Activated CD4-positive, alpha-beta T cell treated with anti-CD3 and anti-CD28 coated beads for 24 hours (primary cell): ENCODE measurements around the gene CFLAR.
"Not testable (repeated sequence)": the region's sequence is repeated elsewhere in the genome, so short reads cannot be mapped to it uniquely, and the experiment has no call there.

ENCODE experiments used
- DNase-seq, 2 donors: peaks; one replicate each; pipeline ENCODE4 v3.0.0-alpha.2; 2020; ENCODE audit warnings: low read depth in 2 of 2

CFLAR gene

GRCh38 chr2:201116115-201116958, at the start of gene CFLAR:
CFLAR (plus strand) TSS chr2:201116164; CDS start chr2:201129866, 13,702 bp downstream.
- DNase-seq, result peak in 1 of 2 donors; percentile 71

DNA sequence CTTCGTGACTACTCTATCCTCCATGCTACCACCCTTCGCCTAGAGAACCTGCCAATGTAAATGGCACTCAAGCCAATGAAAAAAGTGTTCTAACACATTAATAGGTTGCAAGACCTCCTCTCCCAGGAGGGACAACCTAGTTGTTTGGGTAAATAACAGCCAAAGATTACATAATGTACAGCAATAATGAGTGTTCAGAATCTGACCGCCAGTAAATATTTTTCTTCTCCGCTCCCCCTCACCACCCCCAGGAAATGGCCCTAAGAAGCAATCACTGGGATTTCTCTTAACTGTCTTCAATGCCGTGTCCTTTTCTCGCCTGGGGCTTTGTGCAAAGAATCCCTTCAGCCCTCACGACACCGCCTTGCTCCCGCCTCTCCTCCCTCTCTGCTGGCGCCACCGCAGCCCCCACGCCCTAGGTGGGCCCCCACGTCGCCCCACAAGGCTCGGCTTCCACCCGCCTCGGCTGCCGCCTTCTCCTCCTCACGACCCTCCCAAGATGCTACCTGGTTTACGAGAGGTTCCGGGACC, 45.0 kb upstream of the CFLAR start:
- DNase-seq, result no peak

DNA sequence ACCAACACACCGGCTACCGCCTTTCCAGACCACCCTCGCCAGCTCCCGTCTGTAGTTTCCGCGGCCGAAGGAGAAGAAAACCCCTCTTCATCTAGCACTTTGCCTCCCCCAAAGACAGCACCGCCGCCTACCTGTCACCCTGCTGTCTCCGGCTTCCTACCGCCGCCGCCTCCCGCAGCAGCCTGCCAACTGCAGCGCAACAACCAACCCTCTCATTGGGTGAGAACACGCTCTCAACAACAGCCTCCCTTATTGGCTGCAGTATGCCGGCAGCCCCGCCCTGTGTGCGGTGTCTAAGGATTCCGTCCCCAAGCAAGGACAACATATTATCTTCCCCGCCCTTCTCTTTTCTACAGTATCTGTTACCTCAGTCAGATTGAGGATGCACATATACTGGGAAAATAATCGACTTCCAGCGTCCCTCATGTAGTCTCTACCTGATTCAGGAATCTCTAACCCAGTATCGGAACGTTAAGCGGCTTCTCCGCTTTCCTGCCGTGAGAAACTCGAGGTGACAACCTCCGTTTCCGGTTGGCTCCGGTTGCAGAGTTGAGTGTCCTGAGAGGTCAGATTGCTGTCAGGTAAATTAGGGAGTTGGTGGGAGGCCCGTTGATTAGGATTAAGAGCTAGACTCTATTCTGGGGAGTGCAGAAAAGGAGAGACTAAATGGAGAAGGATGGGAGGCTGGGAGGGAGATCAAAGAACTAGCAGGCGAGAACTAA, 44.3 kb upstream of the CFLAR start, which contains the start of the genes HYCC2 and NDUFB3:
Gene HYCC2, minus strand, starts transcription at position 193 of the 722 bp plus-strand sequence. CDS start 47,662 bp downstream, outside the sequence.
Gene NDUFB3, plus strand, starts transcription at position 523 of the 722 bp plus-strand sequence. CDS start 6,882 bp downstream, outside the sequence.
- peak; percentile 80 to 82 for DNase-seq

DNA sequence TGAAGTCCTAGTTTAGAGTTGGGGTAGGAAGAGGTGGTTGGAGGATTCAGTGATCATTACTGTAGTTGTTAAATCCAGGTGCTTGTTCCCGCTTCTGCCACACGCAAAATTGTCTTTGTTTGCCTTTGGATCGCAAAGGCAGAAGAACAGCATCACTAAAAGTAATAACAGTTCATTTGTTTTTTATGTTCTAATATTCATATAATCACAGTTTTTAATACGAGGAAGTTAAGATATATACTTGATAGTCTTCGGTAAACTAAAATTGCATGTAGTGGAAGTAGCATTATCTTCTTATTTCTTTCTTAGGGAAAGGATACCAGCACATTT, 43.8 kb upstream of the CFLAR start:
- DNase-seq, result no peak

DNA sequence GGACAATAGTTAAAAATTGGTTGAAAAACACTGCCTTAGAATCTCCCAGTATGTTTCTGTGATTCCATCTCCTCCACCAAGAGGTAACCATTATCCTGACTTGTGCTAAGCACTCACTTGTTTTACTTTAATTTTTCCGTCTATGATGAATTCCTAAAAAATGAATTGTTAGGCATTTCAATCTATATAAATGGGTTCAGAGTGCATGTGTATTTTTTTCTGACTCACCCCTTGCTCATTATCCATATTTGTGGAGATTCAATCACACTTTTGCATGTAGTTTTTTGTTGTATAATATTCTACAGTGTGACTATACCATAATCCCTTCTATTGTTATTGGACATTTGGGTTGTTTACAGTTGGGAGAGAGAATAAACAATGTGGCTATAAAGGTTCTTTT, 42.9 kb upstream of the CFLAR start:
- DNase-seq, result no peak

DNA sequence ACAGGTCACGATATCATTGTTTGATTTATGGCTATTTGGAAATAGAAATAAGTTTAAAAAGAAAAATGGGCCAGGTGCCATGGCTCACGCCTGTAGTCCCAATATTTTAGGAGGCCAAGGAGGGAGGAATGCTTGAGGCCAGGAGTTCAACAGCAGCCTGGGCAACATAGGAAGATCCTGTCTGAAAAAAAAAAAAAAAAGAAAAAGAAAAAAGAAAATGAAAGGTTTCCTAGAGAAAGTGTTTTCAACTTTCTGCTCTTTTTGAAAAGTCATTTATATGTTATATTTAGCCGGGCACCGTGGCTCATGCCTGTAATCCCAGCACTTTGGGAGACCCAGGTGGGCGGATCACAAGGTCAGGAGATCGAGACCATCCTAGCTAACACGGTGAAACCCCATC, 41.0 kb upstream of the CFLAR start:
- DNase-seq, result no peak

- DNase-seq, result no peak
These were observed 31.1 kb upstream of the CFLAR start for GRCh38 chr2:201084863-201085262.

DNA sequence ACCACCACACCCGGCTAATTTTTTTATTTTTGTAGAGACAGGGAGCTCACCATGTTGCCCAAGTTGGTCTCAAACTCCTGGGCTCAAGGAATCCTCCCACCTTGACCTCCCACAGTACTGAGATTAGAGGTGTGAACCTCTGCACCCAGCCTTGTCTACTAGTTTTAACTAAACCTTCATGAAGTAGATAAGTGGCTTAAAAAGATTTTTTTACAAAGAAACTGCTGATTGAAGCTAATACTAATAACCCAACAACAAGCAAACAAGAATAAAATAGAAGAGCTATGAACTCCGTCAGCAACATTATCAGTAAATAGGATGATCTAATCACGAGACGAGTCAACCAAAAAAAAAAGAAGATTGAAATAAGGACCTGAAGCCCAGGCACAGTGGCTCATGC, 25.4 kb upstream of the CFLAR start:
- DNase-seq, result no peak

GRCh38 chr2:201093573-201093972, 22.4 kb upstream of the CFLAR start:
- no peak for DNase-seq

DNA sequence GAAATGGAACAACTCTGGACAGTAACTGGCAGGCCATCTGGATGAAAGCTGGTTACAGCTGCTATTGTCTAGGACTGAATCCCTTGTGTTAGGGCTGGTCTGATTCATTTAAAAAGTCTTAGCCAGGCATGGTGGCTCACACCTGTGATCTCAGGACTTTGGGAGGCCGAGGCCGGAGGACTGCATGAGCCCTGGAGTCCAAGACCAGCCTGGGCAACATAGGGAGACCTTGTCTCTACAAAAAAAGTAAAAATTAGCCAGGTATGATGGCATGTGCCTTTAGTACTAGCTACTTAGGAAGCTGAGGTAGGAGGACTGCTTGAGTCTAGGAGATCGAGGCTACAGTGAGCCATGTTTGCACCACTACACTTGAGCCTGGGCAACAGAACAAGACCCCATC, 15.5 kb upstream of the CFLAR start:
- no peak for DNase-seq

GRCh38 chr2:201105759-201106158, 10.2 kb upstream of the CFLAR start:
- DNase-seq, result no peak

DNA sequence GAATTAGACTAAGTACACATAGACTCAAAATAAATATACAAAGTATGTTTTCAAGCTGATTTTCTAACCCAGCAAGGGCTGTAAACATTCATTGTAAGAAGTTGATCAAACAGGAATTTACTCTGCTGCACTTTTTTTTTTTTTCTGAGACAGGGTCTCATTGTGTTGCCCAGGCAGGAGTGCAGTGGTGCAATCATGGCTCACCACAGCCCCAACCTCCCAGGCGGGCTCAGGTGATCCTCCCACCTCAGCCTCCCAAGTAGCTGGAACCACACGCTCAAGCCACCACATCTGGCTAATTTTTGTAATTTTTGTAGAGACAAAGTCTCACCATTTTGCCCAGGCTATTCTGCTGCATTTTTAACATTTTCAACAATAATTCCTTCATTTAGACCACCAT, 8.3 kb upstream of the CFLAR start:
- DNase-seq, result no peak

DNA sequence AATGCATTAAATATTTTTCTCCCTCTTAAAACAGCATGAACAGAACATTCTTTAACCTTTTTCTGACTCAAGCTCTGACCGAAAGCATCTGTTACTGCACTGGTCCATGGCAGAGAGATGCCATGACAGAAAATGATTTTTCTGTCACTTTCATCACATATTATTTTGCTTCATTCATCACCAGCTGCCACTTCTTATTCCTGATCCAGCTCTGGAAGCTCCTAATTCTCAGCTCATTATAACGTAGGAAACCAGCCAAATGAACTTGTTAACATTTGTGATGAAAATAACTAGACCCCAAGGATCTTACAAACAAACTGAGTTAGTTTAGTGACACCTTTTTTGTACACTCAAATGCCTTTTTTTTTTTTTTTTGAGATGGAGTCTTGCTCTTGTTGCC, 7.6 kb upstream of the CFLAR start:
- no peak for DNase-seq

- no peak for DNase-seq
These were observed 6.8 kb upstream of the CFLAR start for GRCh38 chr2:201109186-201109585.

DNA sequence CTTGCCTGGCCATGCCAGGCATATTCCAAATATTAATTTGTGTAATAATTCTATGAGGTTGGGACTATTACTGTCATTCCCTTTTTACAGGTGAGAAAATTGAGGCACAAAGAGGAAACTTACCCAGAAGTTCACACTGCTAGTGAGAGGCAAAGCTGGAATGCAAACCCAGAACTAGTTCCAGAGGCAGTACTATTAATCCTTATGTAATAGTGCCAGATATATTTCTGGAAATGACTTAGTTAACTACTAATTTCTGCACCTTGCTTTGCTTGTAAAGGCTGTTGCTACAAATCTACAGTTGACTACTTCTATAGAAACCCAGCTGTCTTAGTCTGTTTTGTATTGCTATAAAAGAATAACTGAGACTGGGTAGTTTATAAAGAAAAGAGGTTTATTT, 5.3 kb upstream of the CFLAR start:
- no peak for DNase-seq

GRCh38 chr2:201111096-201111495, 4.9 kb upstream of the CFLAR start:
- DNase-seq, result no peak

GRCh38 chr2:201114350-201114749, 1.6 kb upstream of the CFLAR start:
- no peak for DNase-seq

DNA sequence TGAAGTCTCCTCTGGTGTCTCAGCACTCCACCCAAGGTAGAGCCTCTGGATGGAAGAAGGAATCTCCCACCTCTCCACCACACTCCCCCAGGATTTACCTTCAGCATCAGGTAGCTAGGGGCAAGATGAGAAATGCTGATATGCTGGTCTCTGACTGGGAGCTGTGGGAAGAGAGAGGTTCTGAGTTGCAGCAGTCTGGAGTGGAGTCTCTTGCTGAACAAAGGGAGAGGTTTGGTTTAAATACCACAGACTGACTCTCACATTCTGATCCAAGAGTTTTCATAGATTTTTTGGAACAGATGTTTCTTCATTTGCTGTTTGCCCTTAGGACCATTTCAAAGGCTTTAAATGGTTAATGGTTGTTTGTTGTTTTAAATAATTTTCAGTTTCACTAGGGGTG, 1.1 kb upstream of the CFLAR start:
- DNase-seq, result no peak

DNA sequence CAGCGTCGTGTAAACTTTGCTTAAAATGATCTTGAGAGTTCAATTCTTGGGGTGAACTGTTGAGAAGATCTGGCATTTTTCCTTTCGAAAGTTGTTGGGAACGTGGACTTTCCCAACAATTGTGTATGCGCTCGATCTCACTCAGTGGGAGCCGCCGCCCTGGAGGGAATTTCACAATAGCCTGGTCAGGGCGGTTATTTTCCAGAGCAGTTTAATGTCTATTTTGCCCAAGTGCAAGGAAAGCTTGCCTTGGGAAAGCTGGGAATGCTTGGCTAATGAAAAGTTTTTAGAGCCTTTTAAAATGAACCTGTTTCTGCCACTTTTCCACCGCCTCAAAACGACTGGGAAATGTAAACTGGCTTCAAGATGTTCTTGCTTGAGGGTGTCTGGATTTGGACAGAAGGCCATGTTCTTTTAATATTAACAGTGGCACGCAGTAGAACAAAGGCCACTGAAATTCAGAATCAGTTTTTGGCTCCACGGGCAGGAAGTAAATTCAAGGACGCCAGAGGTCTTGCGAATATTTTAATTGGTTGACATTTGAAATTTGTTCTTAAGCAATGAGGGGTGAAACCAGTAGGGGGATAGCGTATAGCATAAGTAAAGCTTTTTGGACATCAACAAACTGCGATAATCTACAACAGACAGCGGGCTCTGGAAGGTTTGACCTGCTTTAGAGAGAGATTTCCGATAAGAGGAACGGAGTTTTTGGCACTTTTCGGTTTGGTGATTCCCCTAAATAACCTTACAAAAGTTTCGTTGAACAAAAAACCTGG, 1.2 kb downstream of the CFLAR start:
- DNase-seq, result no peak

DNA sequence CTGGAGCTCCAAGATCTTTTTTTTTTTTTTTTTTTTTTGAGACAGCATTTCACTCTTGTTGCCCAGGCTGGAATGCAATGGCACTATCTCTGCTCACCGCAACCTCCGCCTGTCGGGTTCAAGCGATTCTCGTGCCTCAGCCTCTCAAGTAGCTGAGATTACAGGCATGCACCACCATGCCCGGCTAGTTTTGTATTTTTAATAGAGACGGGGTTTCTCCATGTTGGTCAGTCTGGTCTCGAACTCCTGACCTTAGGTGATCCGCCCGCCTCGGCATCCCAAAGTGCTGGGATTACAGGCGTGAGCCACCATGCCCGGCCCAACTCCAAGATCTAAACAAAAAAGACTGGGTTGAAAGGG, 1.8 kb downstream of the CFLAR start:
- DNase-seq, result not testable (repeated sequence)

GRCh38 chr2:201118121-201118960, 2.4 kb downstream of the CFLAR start:
- peak; percentile 79 to 85 for DNase-seq
